Liver (tissue), 9 donors: ENCODE data around the gene OTUD7B. TPM values are rescaled to one million over a fixed set of nuclear protein-coding genes. Genes with fewer than 3 reads are reported as not detected.

Experiments used
- DNase-seq: peaks from one replicate; pipeline ENCODE4 v3.0.0-alpha.2; 2017; ENCODE audit warnings: low spot score
- H3K27ac ChIP-seq, 2 donors: one replicate each; pipeline ENCODE4 v1.7.0; 2013; ENCODE audit warnings: inconsistent platforms in 2 of 2, low read length in 2 of 2, control low read depth in 1 of 2, low read depth in 1 of 2, mild to moderate bottlenecking in 1 of 2
- H3K27me3 ChIP-seq, 4 donors: one replicate each; pipeline versions ENCODE4 v1.6.1 to v1.7.0; 2013; ENCODE audit warnings: low read length in 3 of 4, inconsistent platforms in 1 of 4, mild to moderate bottlenecking in 1 of 4, moderate library complexity in 1 of 4; ENCODE audit not compliant: control insufficient read depth in 4 of 4, insufficient read depth in 4 of 4
- H3K36me3 ChIP-seq, 4 donors: one replicate each; pipeline versions ENCODE4 v1.6.1 to v1.7.0; 2013; ENCODE audit warnings: low read length in 3 of 4, mild to moderate bottlenecking in 3 of 4, low read depth in 1 of 4, moderate library complexity in 1 of 4; ENCODE audit not compliant: control insufficient read depth in 4 of 4, insufficient read depth in 3 of 4
- H3K4me1 ChIP-seq, 4 donors: one replicate each; pipeline versions ENCODE4 v1.6.1 to v1.7.0; 2013; ENCODE audit warnings: low read length in 3 of 4, mild to moderate bottlenecking in 3 of 4, moderate library complexity in 1 of 4; ENCODE audit not compliant: control insufficient read depth in 4 of 4, insufficient read depth in 4 of 4
- H3K4me3 ChIP-seq, 3 donors: one replicate each; pipeline versions ENCODE4 v1.6.1 to v1.7.0; 2013; ENCODE audit warnings: low read length in 3 of 3, control low read depth in 1 of 3, low read depth in 1 of 3, mild to moderate bottlenecking in 1 of 3
- H3K9ac ChIP-seq, 2 donors: one replicate each; pipeline ENCODE4 v1.7.0; 2013; ENCODE audit warnings: low read length in 2 of 2, mild to moderate bottlenecking in 2 of 2, moderate library complexity in 2 of 2, control low read depth in 1 of 2, low read depth in 1 of 2
- H3K9me3 ChIP-seq, 4 donors: one replicate each; pipeline versions ENCODE4 v1.6.1 to v1.7.0; 2013; ENCODE audit warnings: low read length in 3 of 4; ENCODE audit not compliant: control insufficient read depth in 4 of 4
- EGR1 ChIP-seq, 2 donors: IDR thresholded peaks; 2 replicates each; pipeline ENCODE4 v1.6.1; 2016 to 2018; ENCODE audit warnings: antibody characterized with exemption in 2 of 2, low read depth in 2 of 2
- FOXA1 ChIP-seq: IDR thresholded peaks from 2 replicates; pipeline ENCODE4 v1.6.1; 2016; ENCODE audit warnings: antibody characterized with exemption
- FOXA2 ChIP-seq: IDR thresholded peaks from 2 replicates; pipeline ENCODE4 v1.6.1; 2016; ENCODE audit warnings: antibody characterized with exemption
- GABPA ChIP-seq, 2 donors: IDR thresholded peaks in 1 of 2; conservative IDR thresholded peaks in 1 of 2; 2 replicates each; pipeline ENCODE4 v1.6.1; 2016; ENCODE audit warnings: antibody characterized with exemption in 2 of 2, mild to moderate bottlenecking in 1 of 2, moderate library complexity in 1 of 2
- HNF4A ChIP-seq, 2 donors: conservative IDR thresholded peaks; 2 replicates each; pipeline ENCODE4 v1.6.1; 2016; ENCODE audit warnings: antibody characterized with exemption in 2 of 2, mild to moderate bottlenecking in 2 of 2
- HNF4G ChIP-seq: IDR thresholded peaks from 2 replicates; pipeline ENCODE4 v1.6.1; 2016; ENCODE audit warnings: antibody characterized with exemption
- JUND ChIP-seq, 2 donors: IDR thresholded peaks; 2 replicates each; pipeline ENCODE4 v1.6.1; 2016; ENCODE audit warnings: antibody characterized with exemption in 2 of 2
- NR2F2 ChIP-seq: IDR thresholded peaks from 2 replicates; pipeline ENCODE4 v1.6.1; 2016; ENCODE audit warnings: antibody characterized with exemption
- RAD21 ChIP-seq, 2 donors: IDR thresholded peaks; 2 replicates each; pipeline ENCODE4 v1.6.1; 2016; ENCODE audit warnings: antibody characterized with exemption in 2 of 2, mild to moderate bottlenecking in 2 of 2
- RXRA ChIP-seq, 2 donors: IDR thresholded peaks; 2 replicates each; pipeline ENCODE4 v1.6.1; 2017 to 2018; ENCODE audit warnings: antibody characterized with exemption in 2 of 2, mild to moderate bottlenecking in 1 of 2
- SP1 ChIP-seq: IDR thresholded peaks from 2 replicates; pipeline ENCODE4 v1.6.1; 2018; ENCODE audit warnings: antibody characterized with exemption, mild to moderate bottlenecking
- TAF1 ChIP-seq: conservative IDR thresholded peaks from 2 replicates; pipeline ENCODE4 v1.6.1; 2016; ENCODE audit warnings: antibody characterized with exemption, mild to moderate bottlenecking
- YY1 ChIP-seq: IDR thresholded peaks from 2 replicates; pipeline ENCODE4 v1.6.1; 2016; ENCODE audit warnings: antibody characterized with exemption, mild to moderate bottlenecking
- WGBS: extraction: QIAGEN DNeasy Blood & Tissue Kit; methylation state at CpG from one replicate; pipeline ENCODE4 v1.1.7; 2013; 5-methylcytosine and 5-hydroxymethylcytosine counted together
- polyA plus RNA-seq, 2 donors: library from polyadenylated mRNA; stranded (reverse) in 1 of 2; unstranded in 1 of 2; fragments of 200-250 nt in 1 of 2; fragments of >200 nt in 1 of 2; fragmentation: Nextera tagmentation in 1 of 2; extraction: Ambion mirVana in 1 of 2; gene quantifications; one replicate each; pipeline versions ENCODE4 v1.2.1 to v1.2.3, GENCODE V29; 2013 to 2015
- total RNA-seq, 2 donors: library from RNA; depleted of rRNA; stranded (reverse); fragments of >200 nt; gene quantifications; one replicate each; pipeline ENCODE4 v1.2.3, GENCODE V29; 2014
- TF ChIP-seq, protein P1 (sequence below): IDR thresholded peaks from 2 replicates; pipeline ENCODE4 v1.6.1; 2016; ENCODE audit warnings: antibody characterized with exemption
- TF ChIP-seq, protein P2 (sequence below): IDR thresholded peaks from 2 replicates; pipeline ENCODE4 v1.6.1; 2016; ENCODE audit warnings: antibody characterized with exemption, mild to moderate bottlenecking
- TF ChIP-seq, protein P3 (sequence below): fragments of 150-350 bp; IDR thresholded peaks from 2 replicates; pipeline ENCODE4 v1.5.1; 2017; ENCODE audit warnings: improper control_type of control experiment, low read depth, low read length; ENCODE audit not compliant: missing input control
- TF ChIP-seq, protein P4 (sequence below): IDR thresholded peaks from 2 replicates; pipeline ENCODE4 v1.6.1; 2016; ENCODE audit warnings: antibody characterized with exemption
- TF ChIP-seq, protein P5 (sequence below): IDR thresholded peaks from 2 replicates; pipeline ENCODE4 v1.6.1; 2016; ENCODE audit warnings: antibody characterized with exemption
- donor health status: healthy.
- donor health status: healthy.
- donor health status: healthy.
- donor health status: healthy.
- donor health status: healthy.

Gene OTUD7B
- total and polyA plus RNA-seq, 4 donors = 2.1 to 19.2 (median 6.9) TPM

DNA sequence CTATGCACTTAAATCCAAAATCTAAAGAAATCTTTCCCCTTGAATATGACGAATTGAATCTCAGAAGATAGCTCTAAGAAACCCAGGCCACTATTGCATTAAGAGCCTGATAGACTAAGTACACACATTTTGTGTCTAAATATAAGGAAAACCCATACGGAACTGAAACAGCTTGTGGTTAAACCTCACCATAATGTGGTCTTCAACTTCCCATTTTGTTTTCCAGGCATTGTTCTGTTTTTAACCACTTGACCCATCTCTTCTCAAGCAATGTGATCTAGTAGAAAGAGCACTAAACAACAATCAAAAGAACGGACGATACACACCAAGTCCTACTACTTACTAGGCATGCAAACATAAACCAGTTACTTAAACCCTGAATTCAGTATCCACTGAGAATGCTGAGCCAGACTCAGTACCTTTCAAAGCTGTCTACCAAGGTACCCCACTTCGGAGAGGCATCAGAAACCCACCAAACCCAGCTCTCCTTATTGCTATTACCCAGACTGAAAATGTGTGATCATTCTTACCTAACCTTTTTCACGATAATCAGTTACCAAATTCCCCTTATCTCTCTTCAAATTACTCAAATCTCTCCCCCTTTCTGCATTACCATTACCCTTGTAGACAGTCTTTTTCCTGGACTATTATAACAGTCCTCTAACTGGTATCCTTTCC lies 12.8 kb downstream of the OTUD7B start:
- H3K4me1 ChIP-seq = peaks cover 0 to 8% (median 2%) of the 10 kb centered on the region in 4 donors
- H3K4me3 ChIP-seq = no peak overlapping the region
- no peak for TF ChIP-seq JUND (IDR thresholded peaks at IDR 0.05)
- TF ChIP-seq, protein P1, sequence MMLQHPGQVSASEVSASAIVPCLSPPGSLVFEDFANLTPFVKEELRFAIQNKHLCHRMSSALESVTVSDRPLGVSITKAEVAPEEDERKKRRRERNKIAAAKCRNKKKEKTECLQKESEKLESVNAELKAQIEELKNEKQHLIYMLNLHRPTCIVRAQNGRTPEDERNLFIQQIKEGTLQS = no peak
- H3K9me3 ChIP-seq = no peaks in the 10 kb centered on the region
- 85% methylated on average over 6 of the region's 6 CpGs for WGBS
- H3K36me3 ChIP-seq = no peaks in the 10 kb centered on the region
- no peak overlapping the region for H3K9ac ChIP-seq
- H3K27ac ChIP-seq = no peak overlapping the region
- no peak for DNase-seq
- no peaks in the 10 kb centered on the region for H3K27me3 ChIP-seq

DNA sequence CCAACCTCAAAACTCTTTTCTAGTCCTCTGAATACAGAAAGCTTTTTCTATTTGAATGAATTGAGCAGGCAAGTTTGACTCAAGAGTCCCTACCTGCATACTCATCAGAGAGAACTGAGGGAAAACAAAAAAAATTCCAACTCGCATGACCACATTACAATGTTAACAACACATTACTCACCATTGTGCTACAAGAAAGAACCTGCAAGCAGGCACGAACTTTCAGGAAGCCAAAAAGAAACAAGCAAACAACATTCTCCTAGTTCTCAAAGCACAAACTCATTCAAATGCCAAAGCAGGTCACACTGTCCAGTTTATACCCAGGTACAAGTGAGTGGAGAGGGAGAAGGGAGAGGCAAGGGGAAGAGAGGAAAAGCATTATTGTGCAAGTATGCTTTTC lies 14.6 kb downstream of the OTUD7B start:
- Histone ChIP-seq H3K4me1 (peaks cover 0 to 8% (median under 1%) of the 10 kb centered on the region in 4 donors), H3K9ac (no peak overlapping the region), H3K36me3 (peaks cover 0 to 3% (median 0%) of the 10 kb centered on the region in 4 donors), H3K9me3 (no peaks in the 10 kb centered on the region), H3K4me3 (no peak overlapping the region), H3K27ac (no peak overlapping the region), H3K27me3 (no peaks in the 10 kb centered on the region)
- WGBS = 71% methylated on average over 2 of the region's 2 CpGs
- no peak for DNase-seq
- no peak for TF ChIP-seq TAF1
- TF ChIP-seq FOXA2 = no peak
- TF ChIP-seq EGR1 (IDR thresholded peaks at IDR 0.05; ENCODE audit: low read depth in 2 of 2) = no peak
- TF ChIP-seq, protein P2, sequence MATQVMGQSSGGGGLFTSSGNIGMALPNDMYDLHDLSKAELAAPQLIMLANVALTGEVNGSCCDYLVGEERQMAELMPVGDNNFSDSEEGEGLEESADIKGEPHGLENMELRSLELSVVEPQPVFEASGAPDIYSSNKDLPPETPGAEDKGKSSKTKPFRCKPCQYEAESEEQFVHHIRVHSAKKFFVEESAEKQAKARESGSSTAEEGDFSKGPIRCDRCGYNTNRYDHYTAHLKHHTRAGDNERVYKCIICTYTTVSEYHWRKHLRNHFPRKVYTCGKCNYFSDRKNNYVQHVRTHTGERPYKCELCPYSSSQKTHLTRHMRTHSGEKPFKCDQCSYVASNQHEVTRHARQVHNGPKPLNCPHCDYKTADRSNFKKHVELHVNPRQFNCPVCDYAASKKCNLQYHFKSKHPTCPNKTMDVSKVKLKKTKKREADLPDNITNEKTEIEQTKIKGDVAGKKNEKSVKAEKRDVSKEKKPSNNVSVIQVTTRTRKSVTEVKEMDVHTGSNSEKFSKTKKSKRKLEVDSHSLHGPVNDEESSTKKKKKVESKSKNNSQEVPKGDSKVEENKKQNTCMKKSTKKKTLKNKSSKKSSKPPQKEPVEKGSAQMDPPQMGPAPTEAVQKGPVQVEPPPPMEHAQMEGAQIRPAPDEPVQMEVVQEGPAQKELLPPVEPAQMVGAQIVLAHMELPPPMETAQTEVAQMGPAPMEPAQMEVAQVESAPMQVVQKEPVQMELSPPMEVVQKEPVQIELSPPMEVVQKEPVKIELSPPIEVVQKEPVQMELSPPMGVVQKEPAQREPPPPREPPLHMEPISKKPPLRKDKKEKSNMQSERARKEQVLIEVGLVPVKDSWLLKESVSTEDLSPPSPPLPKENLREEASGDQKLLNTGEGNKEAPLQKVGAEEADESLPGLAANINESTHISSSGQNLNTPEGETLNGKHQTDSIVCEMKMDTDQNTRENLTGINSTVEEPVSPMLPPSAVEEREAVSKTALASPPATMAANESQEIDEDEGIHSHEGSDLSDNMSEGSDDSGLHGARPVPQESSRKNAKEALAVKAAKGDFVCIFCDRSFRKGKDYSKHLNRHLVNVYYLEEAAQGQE = no peak
- TF ChIP-seq FOXA1 = no peak
- no peak for TF ChIP-seq HNF4A (conservative IDR thresholded peaks at IDR 0.05)
- TF ChIP-seq, protein P3, sequence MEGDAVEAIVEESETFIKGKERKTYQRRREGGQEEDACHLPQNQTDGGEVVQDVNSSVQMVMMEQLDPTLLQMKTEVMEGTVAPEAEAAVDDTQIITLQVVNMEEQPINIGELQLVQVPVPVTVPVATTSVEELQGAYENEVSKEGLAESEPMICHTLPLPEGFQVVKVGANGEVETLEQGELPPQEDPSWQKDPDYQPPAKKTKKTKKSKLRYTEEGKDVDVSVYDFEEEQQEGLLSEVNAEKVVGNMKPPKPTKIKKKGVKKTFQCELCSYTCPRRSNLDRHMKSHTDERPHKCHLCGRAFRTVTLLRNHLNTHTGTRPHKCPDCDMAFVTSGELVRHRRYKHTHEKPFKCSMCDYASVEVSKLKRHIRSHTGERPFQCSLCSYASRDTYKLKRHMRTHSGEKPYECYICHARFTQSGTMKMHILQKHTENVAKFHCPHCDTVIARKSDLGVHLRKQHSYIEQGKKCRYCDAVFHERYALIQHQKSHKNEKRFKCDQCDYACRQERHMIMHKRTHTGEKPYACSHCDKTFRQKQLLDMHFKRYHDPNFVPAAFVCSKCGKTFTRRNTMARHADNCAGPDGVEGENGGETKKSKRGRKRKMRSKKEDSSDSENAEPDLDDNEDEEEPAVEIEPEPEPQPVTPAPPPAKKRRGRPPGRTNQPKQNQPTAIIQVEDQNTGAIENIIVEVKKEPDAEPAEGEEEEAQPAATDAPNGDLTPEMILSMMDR = no peak
- TF ChIP-seq, protein P1 = no peak
- TF ChIP-seq HNF4G = no peak
- TF ChIP-seq RXRA (IDR thresholded peaks at IDR 0.05) = no peak
- TF ChIP-seq, protein P4, sequence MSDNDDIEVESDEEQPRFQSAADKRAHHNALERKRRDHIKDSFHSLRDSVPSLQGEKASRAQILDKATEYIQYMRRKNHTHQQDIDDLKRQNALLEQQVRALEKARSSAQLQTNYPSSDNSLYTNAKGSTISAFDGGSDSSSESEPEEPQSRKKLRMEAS = no peak
- TF ChIP-seq GABPA (IDR thresholded peaks at IDR 0.05 in 1 of 2, conservative IDR thresholded peaks at IDR 0.05 in 1 of 2) = no peak
- no peak for TF ChIP-seq RAD21 (IDR thresholded peaks at IDR 0.05)
- no peak for TF ChIP-seq SP1
- no peak for TF ChIP-seq NR2F2
- TF ChIP-seq, protein P5, sequence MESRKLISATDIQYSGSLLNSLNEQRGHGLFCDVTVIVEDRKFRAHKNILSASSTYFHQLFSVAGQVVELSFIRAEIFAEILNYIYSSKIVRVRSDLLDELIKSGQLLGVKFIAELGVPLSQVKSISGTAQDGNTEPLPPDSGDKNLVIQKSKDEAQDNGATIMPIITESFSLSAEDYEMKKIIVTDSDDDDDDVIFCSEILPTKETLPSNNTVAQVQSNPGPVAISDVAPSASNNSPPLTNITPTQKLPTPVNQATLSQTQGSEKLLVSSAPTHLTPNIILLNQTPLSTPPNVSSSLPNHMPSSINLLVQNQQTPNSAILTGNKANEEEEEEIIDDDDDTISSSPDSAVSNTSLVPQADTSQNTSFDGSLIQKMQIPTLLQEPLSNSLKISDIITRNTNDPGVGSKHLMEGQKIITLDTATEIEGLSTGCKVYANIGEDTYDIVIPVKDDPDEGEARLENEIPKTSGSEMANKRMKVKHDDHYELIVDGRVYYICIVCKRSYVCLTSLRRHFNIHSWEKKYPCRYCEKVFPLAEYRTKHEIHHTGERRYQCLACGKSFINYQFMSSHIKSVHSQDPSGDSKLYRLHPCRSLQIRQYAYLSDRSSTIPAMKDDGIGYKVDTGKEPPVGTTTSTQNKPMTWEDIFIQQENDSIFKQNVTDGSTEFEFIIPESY = no peak
- no peak for TF ChIP-seq JUND (IDR thresholded peaks at IDR 0.05)
- TF ChIP-seq YY1 = no peak
